HCT116 (cell line): ENCODE measurements around the gene IGSF21. TPM values are rescaled to one million over a fixed set of nuclear protein-coding genes. Genes with fewer than 3 reads are reported as not detected.

Experiments used
- ATAC-seq: fragments of 200-7000 bp; cut with Tn5 transposase; 2 replicates; pipeline ENCODE4 v1.9.1; 2020; ENCODE audit warnings: mild to moderate bottlenecking, moderate library complexity
- BruUV-seq: library from RNA; stranded (reverse); fragments of 400-500 nt; replicated peaks from 2 replicates; lab custom pipeline; 2021; lab: Mats Ljungman, UMichigan
- CTCF ChIA-PET: fragments of 300-600 bp; sonication (Branson Sonifier 250); formaldehyde crosslinking; loops from one replicate; lab custom pipeline; 2021; ENCODE audit warnings: antibody characterized with exemption; lab: Charles Lee
- POLR2A ChIA-PET: fragments of 300-600, 350-600 bp; sonication (Branson Sonifier 250); formaldehyde crosslinking; loops from one replicate; lab custom pipeline; 2021; ENCODE audit warnings: antibody characterized with exemption; lab: Charles Lee
- RAD21 ChIA-PET, 2 experiments: fragments of 300-600 bp; sonication (Branson Sonifier 250); formaldehyde crosslinking; loops; one replicate each; lab custom pipeline; 2023; ENCODE audit warnings: low total read pairs in 2 of 2; ENCODE audit not compliant: uncharacterized antibody in 2 of 2, unreplicated experiment in 2 of 2, low non-redundant PET in 1 of 2; lab: Charles Lee
- DNase-seq: peaks from one replicate; pipeline ENCODE4 v3.0.0-alpha.2; 2010; ENCODE audit warnings: low read depth, low spot score
- H2AFZ ChIP-seq: fragments of 200-600 bp; shearing (Covaris generic), sonication (generic); 2 replicates; pipeline ENCODE4 v1.6.1; 2017; ENCODE audit warnings: low read depth, mixed run types, mixed read lengths, antibody characterized with exemption, low read length; ENCODE audit not compliant: poor library complexity, severe bottlenecking
- H3K27ac ChIP-seq: 2 replicates; pipeline ENCODE4 v1.5.1; 2012; ENCODE audit warnings: low read depth, low read length
- H3K27me3 ChIP-seq: fragments of 200-600 bp; sonication (generic); 2 replicates; pipeline ENCODE4 v1.6.1; 2016; ENCODE audit warnings: mixed run types, low read length, mixed read lengths; ENCODE audit not compliant: insufficient read depth
- H3K36me3 ChIP-seq, 2 experiments: fragments of 200-500 bp in 1 of 2; fragments of 200-600 bp in 1 of 2; sonication (Bioruptor generic) in 1 of 2; sonication (generic) in 1 of 2; 2 replicates each; pipeline versions ENCODE4 v1.5.1 to v1.6.1; 2014 to 2016; ENCODE audit warnings: low read length in 2 of 2, inconsistent platforms in 1 of 2, mixed read lengths in 1 of 2, mixed run types in 1 of 2; ENCODE audit not compliant: insufficient read depth in 2 of 2, control insufficient read depth in 1 of 2
- H3K4me1 ChIP-seq, 2 experiments: fragments of 200-600 bp in 1 of 2; sonication (generic) in 1 of 2; 2 replicates each; pipeline versions ENCODE4 v1.5.1 to v1.6.1; 2012 to 2017; ENCODE audit warnings: low read length in 2 of 2, inconsistent platforms in 1 of 2, mild to moderate bottlenecking in 1 of 2, mixed read lengths in 1 of 2, mixed run types in 1 of 2, moderate library complexity in 1 of 2; ENCODE audit not compliant: insufficient read depth in 2 of 2, control insufficient read depth in 1 of 2
- H3K4me2 ChIP-seq: fragments of 200-600 bp; sonication (generic); 2 replicates; pipeline ENCODE4 v1.6.1; 2017; ENCODE audit warnings: mixed run types, low read length, mixed read lengths
- H3K4me3 ChIP-seq, 2 experiments: fragments of 200-600 bp in 1 of 2; sonication (generic) in 1 of 2; replicated peaks in 1 of 2; 2 replicates each; pipeline ENCODE4 v1.5.1; 2011 to 2016; ENCODE audit warnings: low read length in 2 of 2, control low read depth in 1 of 2, low read depth in 1 of 2, mild to moderate bottlenecking in 1 of 2, mixed read lengths in 1 of 2, mixed run types in 1 of 2
- H3K79me2 ChIP-seq: fragments of 200-600 bp; sonication (generic); 2 replicates; pipeline ENCODE4 v1.6.1; 2017; ENCODE audit warnings: mild to moderate bottlenecking, mixed run types, low read length, moderate library complexity, mixed read lengths; ENCODE audit not compliant: insufficient read depth
- H3K9ac ChIP-seq: fragments of 200-600 bp; sonication (generic); 2 replicates; pipeline ENCODE4 v1.6.1; 2016; ENCODE audit warnings: low read length, mixed read lengths
- H3K9me2 ChIP-seq: fragments of 200-600 bp; sonication (generic), shearing (Covaris generic); 2 replicates; pipeline ENCODE4 v1.6.1; 2017; ENCODE audit warnings: mixed run types, mild to moderate bottlenecking, moderate library complexity; ENCODE audit not compliant: insufficient read depth
- H3K9me3 ChIP-seq, 2 experiments: fragments of 200-500 bp in 1 of 2; fragments of 200-600 bp in 1 of 2; sonication (Bioruptor generic) in 1 of 2; sonication (generic) in 1 of 2; 2 replicates each; pipeline ENCODE4 v1.6.1; 2014 to 2017; ENCODE audit warnings: low read length in 2 of 2, mixed read lengths in 2 of 2, inconsistent platforms in 1 of 2, low read depth in 1 of 2, mild to moderate bottlenecking in 1 of 2, mixed run types in 1 of 2, moderate library complexity in 1 of 2; ENCODE audit not compliant: control insufficient read depth in 1 of 2, insufficient read depth in 1 of 2
- H4K20me1 ChIP-seq: fragments of 200-600 bp; sonication (generic), shearing (Covaris generic); 2 replicates; pipeline ENCODE4 v1.6.1; 2017; ENCODE audit warnings: mixed run types, mild to moderate bottlenecking, moderate library complexity; ENCODE audit not compliant: insufficient read depth
- CTCF ChIP-seq, 3 experiments: fragments of 200-600 bp in 1 of 3; sonication (generic) in 1 of 3; IDR thresholded peaks in 2 of 3; conservative IDR thresholded peaks in 1 of 3; 2 replicates each; pipeline ENCODE4 v1.5.1; 2012 to 2017; ENCODE audit warnings: low read depth in 2 of 3, low read length in 2 of 3, antibody characterized with exemption in 1 of 3, borderline replicate concordance in 1 of 3, control low read depth in 1 of 3, mild to moderate bottlenecking in 1 of 3, mixed read lengths in 1 of 3, mixed run types in 1 of 3, moderate library complexity in 1 of 3; ENCODE audit not compliant: insufficient read depth in 1 of 3
- FOSL1 ChIP-seq: IDR thresholded peaks from 2 replicates; pipeline ENCODE4 v1.6.1; 2012; ENCODE audit warnings: low read depth
- REST ChIP-seq: IDR thresholded peaks from 2 replicates; pipeline ENCODE4 v1.6.1; 2012; ENCODE audit warnings: low read depth
- ZNF274 ChIP-seq: fragments of 200-500 bp; sonication (Bioruptor generic); IDR thresholded peaks from 2 replicates; pipeline ENCODE4 v1.6.1; 2014; ENCODE audit warnings: mild to moderate bottlenecking, low read depth, low read length, inconsistent platforms
- intact Hi-C: fragments of 100-400 bp; cut with micrococcal nuclease; formaldehyde crosslinking; loops from 2 replicates; pipeline ENCODE4 v1.10.0; 2022
- total RNA-seq: library from RNA; stranded (reverse); gene quantifications from one replicate; pipeline ENCODE4 v1.2.1, GENCODE V29; 2021; ENCODE audit not compliant: unreplicated experiment

Gene IGSF21
- total RNA-seq, 1 experiment from 2014 or later: not detected

GRCh38 chr1:18230840-18231239 is 123.2 kb downstream of the IGSF21 start (continued):
- TF ChIP-seq REST (no peak), ZNF274 (no peak)

GRCh38 chr1:18232052-18232451 is 124.5 kb downstream of the IGSF21 start:
- Histone ChIP-seq H3K9me3 (peaks cover 6 to 14% of the 10 kb centered on the region in 2 experiments; a peak in 3 of 4 replicates), H3K4me3 (no peak overlapping the region), H2AFZ (no peak overlapping the region), H3K9ac (no peak overlapping the region), H3K4me1 (no peaks in the 10 kb centered on the region), H3K79me2 (no peaks in the 10 kb centered on the region), H3K36me3 (no peaks in the 10 kb centered on the region), H3K4me2 (no peak overlapping the region), H3K9me2 (no peaks in the 10 kb centered on the region), H4K20me1 (no peaks in the 10 kb centered on the region), H3K27me3 (peaks cover 21% of the 10 kb centered on the region), H3K27ac (no peak overlapping the region)
- DNase-seq (no peak), ATAC-seq (no peak)
- TF ChIP-seq FOSL1 (no peak), CTCF (IDR thresholded peaks at IDR 0.05 in 2 of 3, conservative IDR thresholded peaks at IDR 0.05 in 1 of 3; ENCODE audit: borderline replicate concordance in 1 of 3, insufficient read depth in 1 of 3, low read depth in 2 of 3, low read length in 2 of 3) (peak in 2 of 3 experiments; percentile 54 to 70; a peak in 4 of 6 replicates)
- POLR2A ChIA-PET: no interaction called here
- no TSS peak for BruUV-seq
- CTCF ChIA-PET: interaction anchor here (0.7 to 1.0 kb wide), 4 partner anchors 13 to 344 kb away, joined by 3 to 4 read pairs (median 4); no protein-coding TSS in a partner anchor
- intact Hi-C loops: no loop called here
- RAD21 ChIA-PET: no interaction called here
